ENCODE data around the gene LTBP1.

Gene LTBP1

DNA sequence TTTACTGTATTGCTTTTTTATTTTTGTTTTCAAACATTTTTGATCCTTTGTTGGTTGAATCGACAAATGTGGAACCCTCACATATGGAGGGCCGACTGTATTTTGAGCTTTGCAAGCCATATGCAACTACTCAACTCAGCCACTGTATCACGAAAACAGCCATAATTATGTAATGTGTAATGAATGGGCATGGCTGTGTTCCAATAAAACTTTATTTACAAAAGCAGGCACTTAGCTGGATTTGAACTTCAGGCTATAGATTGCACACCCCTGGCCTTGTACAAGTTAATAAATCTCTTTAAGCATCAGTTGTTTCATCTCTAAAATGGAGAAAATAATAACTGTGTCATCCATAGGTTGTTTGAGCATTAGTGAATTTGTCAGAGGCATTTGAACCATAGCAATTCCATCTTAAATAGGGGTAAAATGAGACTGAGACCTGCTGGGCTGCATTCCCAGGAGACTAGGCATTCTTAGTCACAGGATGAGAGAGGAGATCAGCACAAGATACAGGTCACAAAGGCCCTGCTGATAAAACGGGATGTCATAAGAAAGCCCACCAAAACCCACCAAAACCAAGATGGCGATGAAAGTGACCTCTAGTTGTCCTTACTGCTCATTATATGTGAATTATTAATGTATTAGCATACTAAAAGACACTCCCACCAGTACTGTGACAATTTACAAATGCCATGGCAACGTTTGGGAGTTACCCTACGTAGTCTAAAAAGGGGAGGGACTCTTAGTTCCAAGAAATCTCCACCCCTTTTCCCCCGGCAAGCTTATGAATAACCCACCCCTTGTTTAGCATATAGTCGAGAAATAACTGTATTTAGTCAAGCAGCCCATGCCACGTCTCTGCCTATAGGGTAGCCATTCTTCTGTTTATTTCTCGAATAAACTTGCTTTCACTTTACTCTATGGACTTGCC lies 13.7 kb upstream of the LTBP1 start:
- no peak for DNase-seq (ENCODE audit: extremely low read depth, low read depth)
- TF ChIP-seq, protein P1, sequence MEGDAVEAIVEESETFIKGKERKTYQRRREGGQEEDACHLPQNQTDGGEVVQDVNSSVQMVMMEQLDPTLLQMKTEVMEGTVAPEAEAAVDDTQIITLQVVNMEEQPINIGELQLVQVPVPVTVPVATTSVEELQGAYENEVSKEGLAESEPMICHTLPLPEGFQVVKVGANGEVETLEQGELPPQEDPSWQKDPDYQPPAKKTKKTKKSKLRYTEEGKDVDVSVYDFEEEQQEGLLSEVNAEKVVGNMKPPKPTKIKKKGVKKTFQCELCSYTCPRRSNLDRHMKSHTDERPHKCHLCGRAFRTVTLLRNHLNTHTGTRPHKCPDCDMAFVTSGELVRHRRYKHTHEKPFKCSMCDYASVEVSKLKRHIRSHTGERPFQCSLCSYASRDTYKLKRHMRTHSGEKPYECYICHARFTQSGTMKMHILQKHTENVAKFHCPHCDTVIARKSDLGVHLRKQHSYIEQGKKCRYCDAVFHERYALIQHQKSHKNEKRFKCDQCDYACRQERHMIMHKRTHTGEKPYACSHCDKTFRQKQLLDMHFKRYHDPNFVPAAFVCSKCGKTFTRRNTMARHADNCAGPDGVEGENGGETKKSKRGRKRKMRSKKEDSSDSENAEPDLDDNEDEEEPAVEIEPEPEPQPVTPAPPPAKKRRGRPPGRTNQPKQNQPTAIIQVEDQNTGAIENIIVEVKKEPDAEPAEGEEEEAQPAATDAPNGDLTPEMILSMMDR (IDR thresholded peaks at IDR 0.05; ENCODE audit: low read depth, low read length): no peak

DNA sequence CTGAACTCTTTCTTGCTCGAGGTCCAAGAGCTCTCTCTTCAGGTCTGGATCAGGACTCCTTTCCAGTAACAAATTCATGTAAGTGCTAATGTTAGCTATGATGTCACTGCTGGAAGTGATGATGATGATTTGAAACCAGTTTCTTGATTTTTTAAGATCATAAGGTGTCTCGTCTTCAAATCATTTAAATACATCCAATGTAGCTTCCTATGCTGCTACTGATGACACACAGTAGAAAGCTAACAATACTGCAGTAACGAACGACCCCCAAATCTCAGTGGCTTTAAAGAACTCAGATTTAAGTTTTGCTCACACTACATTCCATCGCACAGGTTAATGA lies 13.0 kb upstream of the LTBP1 start:
- TF ChIP-seq, protein P1 (IDR thresholded peaks at IDR 0.05; ENCODE audit: low read depth, low read length): no peak
- no peak for DNase-seq (ENCODE audit: extremely low read depth, low read depth)

DNA sequence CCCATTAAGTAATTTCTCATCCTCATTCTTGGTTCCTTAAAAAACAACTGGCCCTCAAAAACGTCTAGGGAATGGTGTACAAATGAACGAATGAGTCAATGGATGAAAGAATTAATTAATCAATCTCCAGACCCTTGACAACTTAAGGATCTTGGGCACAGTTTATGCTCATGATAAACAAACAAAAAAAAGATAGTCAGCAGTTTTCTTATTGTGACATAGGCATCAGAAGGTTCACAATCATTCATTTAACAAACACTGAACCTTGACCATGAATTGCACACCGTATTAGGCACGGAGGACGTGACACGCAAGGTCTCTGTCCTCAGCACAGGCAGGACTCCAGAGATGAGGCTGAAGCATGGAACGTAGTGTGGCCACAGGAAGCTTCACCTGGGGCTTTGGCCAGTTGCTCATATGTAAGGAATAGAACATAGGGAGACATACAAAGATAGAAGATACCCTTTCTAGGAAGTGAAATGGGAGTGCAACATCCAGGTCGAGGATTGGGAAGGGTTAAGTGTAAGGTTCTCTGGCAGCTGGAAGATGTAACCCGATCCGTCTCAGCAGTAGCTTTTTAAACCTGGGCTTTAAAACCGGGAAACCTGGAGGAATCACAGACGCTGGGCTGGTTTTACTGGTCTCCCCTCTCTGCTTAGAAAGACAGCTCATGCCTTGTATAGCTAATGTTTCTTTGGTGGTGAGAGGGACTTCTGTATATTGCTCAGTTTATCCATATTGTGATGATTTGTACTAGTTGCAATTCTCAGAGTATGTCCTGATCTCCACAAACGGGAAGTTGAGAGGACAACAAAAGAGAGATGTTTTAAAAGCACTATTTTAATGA lies 8.9 kb upstream of the LTBP1 start:
- DNase-seq (ENCODE audit: extremely low read depth, low read depth): no peak
- TF ChIP-seq, protein P1 (IDR thresholded peaks at IDR 0.05; ENCODE audit: low read depth, low read length): no peak

DNA sequence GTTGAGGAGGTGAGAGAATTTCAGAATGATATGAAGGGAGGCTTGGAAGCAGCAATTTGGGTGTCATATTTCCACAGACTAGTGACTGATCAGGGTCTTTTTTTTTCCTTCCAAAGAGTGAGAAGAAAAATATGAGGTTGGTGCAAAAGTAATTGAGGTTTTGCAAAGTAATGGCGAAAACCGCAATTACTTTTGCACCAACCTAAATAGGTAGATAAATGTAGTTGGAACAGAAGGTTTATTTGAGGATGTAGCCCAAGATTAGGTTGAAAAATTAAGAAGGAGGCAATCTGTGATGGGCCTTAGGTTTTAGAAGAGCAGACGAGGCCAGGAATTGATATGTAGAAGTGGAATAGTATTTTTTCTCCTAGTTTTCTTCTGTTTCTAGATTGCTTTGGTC lies 7.8 kb upstream of the LTBP1 start:
- TF ChIP-seq, protein P1 (IDR thresholded peaks at IDR 0.05; ENCODE audit: low read depth, low read length): no peak
- DNase-seq (ENCODE audit: extremely low read depth, low read depth): no peak

DNA sequence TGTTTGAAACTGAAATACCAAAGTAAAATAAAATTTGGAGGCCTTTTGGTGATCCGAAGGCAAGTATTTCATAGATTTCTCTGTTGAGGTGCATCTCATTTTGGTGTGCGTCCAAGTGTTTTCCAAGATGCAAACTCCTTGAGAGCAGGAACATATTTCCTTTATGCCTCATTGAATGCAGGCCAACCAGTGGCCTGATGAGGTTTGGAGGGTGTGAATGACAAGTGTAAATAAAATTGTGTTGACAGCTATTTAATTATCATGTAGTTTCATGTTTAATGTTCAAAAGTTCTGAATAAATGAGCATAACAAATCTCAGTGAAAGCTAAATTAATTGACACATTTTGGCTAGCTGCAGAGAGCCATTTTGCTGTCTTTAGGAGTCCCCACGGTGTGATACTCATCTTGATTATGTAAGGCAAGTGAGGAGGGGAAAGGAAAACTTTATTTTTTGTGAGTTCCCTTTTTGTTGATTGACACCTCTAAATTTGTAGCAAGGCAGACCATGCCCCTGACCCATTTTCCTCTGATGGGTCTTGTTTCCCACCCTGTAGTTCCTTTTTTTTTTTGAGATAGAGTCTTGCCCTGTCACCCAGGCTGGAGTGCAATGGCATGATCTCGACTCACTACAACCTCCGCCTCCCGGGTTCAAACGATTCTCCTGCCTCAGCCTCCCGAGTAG lies 6.3 kb upstream of the LTBP1 start:
- DNase-seq (ENCODE audit: extremely low read depth, low read depth): no peak
- TF ChIP-seq, protein P1 (IDR thresholded peaks at IDR 0.05; ENCODE audit: low read depth, low read length): no peak

DNA sequence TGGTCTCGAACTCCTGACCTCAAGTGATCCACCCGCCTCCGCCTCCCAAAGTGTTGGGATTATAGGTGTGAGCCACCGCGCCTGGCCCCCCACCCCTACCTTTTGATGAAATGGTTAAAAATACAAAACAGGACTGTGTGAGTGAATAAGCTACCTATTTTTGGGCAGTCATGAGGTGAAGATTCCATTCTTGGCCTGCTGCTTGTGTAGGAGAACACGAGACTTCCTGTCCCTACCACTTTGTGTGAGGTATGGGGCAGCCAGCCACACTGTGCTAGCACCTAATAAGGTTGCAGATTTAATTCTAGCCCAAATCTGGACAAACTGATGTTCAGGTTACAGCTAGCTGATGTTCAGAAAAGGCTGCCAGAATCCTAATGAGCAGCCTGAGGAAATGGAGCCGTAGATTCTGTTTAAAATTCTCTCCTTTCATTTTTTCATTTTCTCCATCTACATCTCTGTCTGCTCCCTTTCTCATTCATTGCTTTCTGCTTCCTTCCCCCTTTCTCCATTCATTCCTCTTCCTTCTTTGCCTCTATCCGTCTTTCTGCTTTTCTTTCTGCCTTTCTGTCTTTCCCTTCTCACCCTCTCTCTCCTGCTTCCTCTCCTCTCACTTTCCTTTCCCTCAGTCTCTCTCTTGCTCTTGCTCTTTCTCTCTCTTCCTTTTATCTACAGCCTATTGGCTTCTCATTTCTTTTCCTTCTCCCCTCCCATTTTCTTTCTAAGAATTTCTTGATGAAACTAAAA lies 4.6 kb upstream of the LTBP1 start:
- no peak for DNase-seq (ENCODE audit: extremely low read depth, low read depth)
- TF ChIP-seq, protein P1 (IDR thresholded peaks at IDR 0.05; ENCODE audit: low read depth, low read length): no peak
